Heart left ventricle (tissue), 16 donors: ENCODE measurements around the gene TMEM163. TPM values are rescaled to one million over a fixed set of nuclear protein-coding genes. Genes with fewer than 3 reads are reported as not detected.
A peak's percentile ranks its signal among the peaks of the same experiment; 100 is the strongest.

Source experiments
- ATAC-seq, 4 donors: fragments of 200-7000 bp; cut with Tn5 transposase; one replicate each; pipeline ENCODE4 v1.9.1; 2020 to 2022; ENCODE audit warnings: moderate library complexity in 4 of 4, mild to moderate bottlenecking in 3 of 4, moderate number of reproducible peaks in 1 of 4
- DNase-seq, 5 donors: peaks; one replicate each; pipeline ENCODE4 v3.0.0-alpha.2; 2020
- H3K27ac ChIP-seq, 12 donors: fragments of 200-600 bp; sonication (generic) in 4 of 12; one replicate each; pipeline versions ENCODE4 v1.5.0 to v1.8.0; 2016 to 2022; ENCODE audit warnings: mild to moderate bottlenecking in 2 of 12
- H3K27me3 ChIP-seq, 9 donors: fragments of 200-600 bp; sonication (generic) in 2 of 9; one replicate each; pipeline versions ENCODE4 v1.5.1 to v1.8.0; 2016 to 2022; ENCODE audit warnings: mild to moderate bottlenecking in 3 of 9
- H3K36me3 ChIP-seq, 9 donors: fragments of 200-600 bp; sonication (generic) in 2 of 9; one replicate each; pipeline versions ENCODE4 v1.5.0 to v1.8.0; 2018 to 2022; ENCODE audit warnings: mild to moderate bottlenecking in 2 of 9
- H3K4me1 ChIP-seq, 12 donors: fragments of 200-600 bp; sonication (generic) in 4 of 12; one replicate each; pipeline versions ENCODE4 v1.5.0 to v1.8.0; 2016 to 2022; ENCODE audit warnings: mild to moderate bottlenecking in 3 of 12
- H3K4me3 ChIP-seq, 12 donors: fragments of 200-600 bp; sonication (generic) in 4 of 12; one replicate each; pipeline versions ENCODE4 v1.5.0 to v1.8.0; 2017 to 2022; ENCODE audit warnings: mild to moderate bottlenecking in 9 of 12, moderate library complexity in 4 of 12
- H3K9me3 ChIP-seq, 12 donors: fragments of 200-600 bp; sonication (generic) in 4 of 12; one replicate each; pipeline versions ENCODE4 v1.5.0 to v1.8.0; 2016 to 2022; ENCODE audit warnings: mild to moderate bottlenecking in 1 of 12
- CTCF ChIP-seq, 12 donors: fragments of 200-600 bp; sonication (generic) in 4 of 12; IDR thresholded peaks; one replicate each; pipeline versions ENCODE4 v1.5.0 to v1.8.0; 2018 to 2022; ENCODE audit warnings: antibody characterized with exemption in 12 of 12, mild to moderate bottlenecking in 5 of 12
- POLR2A ChIP-seq, 2 donors: fragments of 450-650 bp; IDR thresholded peaks; one replicate each; pipeline ENCODE4 v1.6.1; 2017; ENCODE audit warnings: antibody characterized with exemption in 2 of 2, mild to moderate bottlenecking in 2 of 2, moderate library complexity in 2 of 2
- WGBS, 4 donors: extraction: QIAGEN DNeasy Blood & Tissue Kit in 2 of 4; methylation state at CpG; one replicate each; pipeline versions ENCODE4 v1.1.5 to v1.1.7; 2013 to 2018; 5-methylcytosine and 5-hydroxymethylcytosine counted together
- intact Hi-C, 10 donors: fragments of 100-400 bp; cut with DNase I; formaldehyde crosslinking; loops; one replicate each; pipeline versions ENCODE4 v1.11.1 to v1.14.2; 2022
- polyA plus RNA-seq, 2 donors: library from polyadenylated mRNA; stranded (reverse); fragments of 200-250 nt; gene quantifications; one replicate each; pipeline ENCODE4 v1.2.3, GENCODE V29; 2013
- total RNA-seq, 9 donors: library from RNA; depleted of rRNA in 2 of 9; stranded (reverse); fragments of >200 nt in 2 of 9; fragmentation: NEBNext Ultra II Directional in 3 of 9; extraction: Animal tissue kit (Norgen Biotek cat#: 25700) in 3 of 9; gene quantifications; one replicate each; pipeline versions ENCODE4 v1.1.0 to v1.2.4, GENCODE V29; 2016 to 2023
- donor health status: ischemic (EF 13 %, LVEDD 7.1; RV severe dilation, severe dysfunction).
- donor health status: healthy with polysubstance abuse.
- donor health status: DM: no; HTN: yes; CAD: no.
- donor health status: DM: no; HTN: no; CAD: no.
- donor health status: ischemic (EF 25% LVEDD 6.9; RV normal size, moderate dysfunction).
- donor health status: ischemic (EF 25% LVEDD 5.7; RV mildly dilated, moderate dysfunction).
- donor health status: healthy.
- donor health status: DM: yes; HTN: yes; CAD: no.
- donor health status: ischemic (EF 35%, LVEDD 5.7; RV mildly dilated, moderate dysfunction).
- donor health status: nonischemic (EF 11% LVEDD 7.7; RV severe dilation, severe dysfunction).
- donor health status: DM: yes; HTN: yes; CAD: no.
- donor health status: PGD.
- donor health status: ischemic (EF 29% LVEDD 5.4; RV normal size, mild dysfunction).
- donor health status: nonischemic (EF 23%, LVEDD 6.1; RV moderate dilation, normal function).

Gene TMEM163
- total and polyA plus RNA-seq, 11 donors: 0.14 to 1.4 (median 0.47) TPM

GRCh38 chr2:134466141-134466540 is 252.7 kb downstream of the TMEM163 start:
- ATAC-seq (no peak), DNase-seq (peak in 1 of 5 donors; percentile 12)
- TF ChIP-seq CTCF (IDR thresholded peaks at IDR 0.05): peak in 10 of 12 donors; percentile 10 to 42 (median 24)
- TF ChIP-seq POLR2A (IDR thresholded peaks at IDR 0.05): no peak
- no peaks in the 10 kb centered on the region for H3K27me3 ChIP-seq
- no peak overlapping the region for H3K4me3 ChIP-seq
- intact Hi-C loops: loop anchor here in 3 of 10 donors (10.0 kb wide), 2 partner anchors 309 to 319 kb away; no protein-coding TSS in a partner anchor
- H3K4me1 ChIP-seq: no peaks in the 10 kb centered on the region
- no peak overlapping the region for H3K27ac ChIP-seq
- WGBS, 4 donors: 61 to 70% (median 68%) methylated on average over 3 of the region's 3 CpGs
- H3K9me3 ChIP-seq: no peaks in the 10 kb centered on the region
- H3K36me3 ChIP-seq: no peaks in the 10 kb centered on the region

- Histone ChIP-seq H3K4me3 (no peak overlapping the region), H3K9me3 (no peaks in the 10 kb centered on the region), H3K36me3 (no peaks in the 10 kb centered on the region), H3K27me3 (no peaks in the 10 kb centered on the region), H3K27ac (no peak overlapping the region), H3K4me1 (no peaks in the 10 kb centered on the region)
- TF ChIP-seq POLR2A (IDR thresholded peaks at IDR 0.05): no peak
- no peak for TF ChIP-seq CTCF (IDR thresholded peaks at IDR 0.05)
- ATAC-seq: no peak
- WGBS, 4 donors: 80 to 84% (median 82%) methylated on average over 6 of the region's 6 CpGs
- intact Hi-C loops: loop anchor here in 3 of 10 donors (10.0 kb wide), 2 partner anchors 309 to 319 kb away; no protein-coding TSS in a partner anchor
- DNase-seq: peak in 1 of 5 donors; percentile 9
Measured at GRCh38 chr2:134465228-134466105, 253.3 kb downstream of the TMEM163 start.

- H3K27ac ChIP-seq: no peak overlapping the region
- TF ChIP-seq CTCF (IDR thresholded peaks at IDR 0.05) (no peak), POLR2A (IDR thresholded peaks at IDR 0.05) (no peak)
- H3K36me3 ChIP-seq: no peaks in the 10 kb centered on the region
- no peak for ATAC-seq
- no peaks in the 10 kb centered on the region for H3K4me1 ChIP-seq
- peak in 1 of 5 donors; percentile 5 for DNase-seq
- intact Hi-C loops: loop anchor here in 7 of 10 donors (5.0 to 10.0 kb wide), 4 partner anchors 311 to 439 kb away; no protein-coding TSS in a partner anchor
- H3K9me3 ChIP-seq: no peaks in the 10 kb centered on the region
- H3K4me3 ChIP-seq: no peak overlapping the region
- no peaks in the 10 kb centered on the region for H3K27me3 ChIP-seq
- 79 to 98% (median 94%) methylated on average over 5 to 7 of the region's 7 CpGs for WGBS, 4 donors
Measured at GRCh38 chr2:134463699-134464022, 255.1 kb downstream of the TMEM163 start.
